Inflammatory macrophage (primary cell): ENCODE data around the gene MACC1.
A peak's percentile ranks its signal among the peaks of the same experiment; 100 is the strongest.
"Not testable (repeated sequence)": the region's sequence is repeated elsewhere in the genome, so short reads cannot be mapped to it uniquely, and the experiment has no call there.

Experiments used
- DNase-seq, 2 donors: peaks; one replicate each; pipeline ENCODE4 v3.0.0-alpha.2; 2020 to 2022

Gene MACC1

DNA sequence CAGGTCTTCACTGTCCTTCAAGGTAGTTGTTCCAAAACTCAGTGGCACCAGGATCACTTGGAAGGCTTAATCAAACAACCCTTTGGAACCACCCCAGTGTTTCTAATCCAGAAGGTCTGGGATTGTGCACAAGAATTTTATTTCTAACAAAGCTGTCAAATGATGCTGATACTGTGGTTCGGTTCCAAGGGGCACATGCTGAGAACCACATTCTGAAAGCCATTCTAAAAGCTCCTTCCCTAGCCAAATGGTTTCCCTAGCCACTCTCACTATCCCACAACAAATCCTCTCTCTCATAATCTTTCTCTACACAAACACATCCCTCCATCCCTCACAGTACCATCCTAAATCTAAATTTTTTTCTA is 52.1 kb downstream of the MACC1 start:
- no peak for DNase-seq

GRCh38 chr7:20164425-20165145 is 52.6 kb downstream of the MACC1 start:
- DNase-seq, result peak in 1 of 2 donors; percentile 49

GRCh38 chr7:20162665-20163064 is 54.5 kb downstream of the MACC1 start:
- no peak for DNase-seq

DNA sequence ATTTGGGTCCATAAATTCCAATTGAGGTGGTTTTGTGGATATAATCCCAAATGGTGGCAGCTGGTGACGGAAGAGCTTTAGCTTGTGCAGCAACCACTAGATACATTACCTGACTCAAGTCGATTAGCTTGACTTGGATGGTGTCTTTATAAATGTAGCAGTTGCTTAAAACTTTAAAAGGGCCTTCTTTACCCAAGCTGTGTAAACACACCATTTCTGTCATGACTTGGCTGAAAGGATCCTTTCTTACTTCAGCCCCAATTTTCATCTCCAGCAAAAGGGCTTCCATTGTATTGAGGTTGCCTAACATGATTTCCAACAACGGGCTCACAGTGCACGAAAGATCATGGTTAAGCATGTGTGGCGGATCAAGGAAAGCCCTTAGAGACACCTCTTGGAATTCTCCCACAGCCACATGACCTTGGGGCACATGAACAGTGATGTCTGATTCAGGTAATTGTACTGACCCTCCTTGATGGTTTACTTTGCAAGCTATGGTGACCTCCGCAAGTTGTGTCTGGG is 57.9 kb downstream of the MACC1 start:
- no peak for DNase-seq

DNA sequence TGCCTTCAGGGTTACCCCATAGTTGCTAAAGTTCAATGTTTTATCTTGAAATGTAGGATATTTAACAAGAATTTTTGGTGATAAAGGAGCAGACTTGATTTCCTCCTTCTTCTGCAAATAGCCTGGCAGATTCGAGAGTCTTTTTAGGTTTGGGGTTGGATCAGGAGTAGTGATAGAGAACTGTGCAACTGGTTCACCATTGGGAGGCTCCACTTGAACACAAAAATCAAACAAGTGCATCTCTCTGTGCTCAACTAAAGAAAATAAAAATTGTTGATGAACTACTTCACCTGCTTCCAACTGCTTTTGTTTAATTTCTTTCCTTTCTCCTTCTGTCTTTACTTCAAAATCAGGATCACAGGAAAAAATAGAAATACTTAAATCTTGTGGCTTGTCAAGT is 58.5 kb downstream of the MACC1 start:
- peak; percentile 19 to 28 for DNase-seq

GRCh38 chr7:20157456-20157855 is 59.7 kb downstream of the MACC1 start:
- DNase-seq, result no peak

DNA sequence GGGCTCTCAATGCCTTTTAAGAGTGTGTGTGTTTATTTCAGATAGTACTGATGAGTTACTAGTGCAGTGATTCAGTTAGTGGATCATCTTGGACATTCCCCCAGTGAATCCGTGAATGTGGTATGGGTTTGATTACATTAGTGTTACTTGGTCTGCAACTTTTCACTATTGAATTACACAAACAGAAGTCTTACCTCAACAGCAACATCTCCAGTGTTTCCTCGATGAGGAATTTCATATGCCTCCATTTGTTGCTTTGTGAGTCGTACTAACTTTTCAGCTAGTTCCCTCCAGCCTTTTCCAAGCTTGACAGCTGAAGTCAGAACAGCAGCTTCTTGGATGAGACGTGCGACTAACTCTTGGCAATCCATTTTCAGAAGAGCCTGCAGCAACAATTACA is 63.2 kb downstream of the MACC1 start:
- DNase-seq, result no peak

DNA sequence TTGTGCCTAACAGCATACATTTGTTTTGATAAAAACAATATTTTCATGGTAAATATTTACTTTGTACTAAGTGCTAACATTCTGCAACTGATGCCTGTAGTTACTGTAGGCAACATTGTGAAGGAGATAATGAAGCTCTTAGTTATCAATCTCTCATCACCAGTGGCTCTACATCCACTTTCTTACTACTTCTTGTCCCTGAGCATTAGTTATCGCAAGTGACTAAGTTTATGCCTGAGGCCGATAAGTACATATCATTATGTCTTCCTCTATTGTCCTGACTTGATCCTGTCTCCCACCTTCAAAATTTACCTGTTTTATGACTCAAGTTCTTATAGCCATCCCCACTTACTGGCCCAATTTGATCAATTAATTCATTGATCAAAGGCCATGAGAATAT is 63.6 kb downstream of the MACC1 start:
- DNase-seq, result no peak

- no peak for DNase-seq
Measured at GRCh38 chr7:20152511-20152910, 64.7 kb downstream of the MACC1 start.

- DNase-seq, result no peak
Measured at GRCh38 chr7:20151708-20152456, 65.3 kb downstream of the MACC1 start.

- DNase-seq, result no peak
Measured at GRCh38 chr7:20146451-20146850, 70.7 kb downstream of the MACC1 start.

- no peak for DNase-seq
Measured at GRCh38 chr7:20144801-20145200, 72.4 kb downstream of the MACC1 start.

DNA sequence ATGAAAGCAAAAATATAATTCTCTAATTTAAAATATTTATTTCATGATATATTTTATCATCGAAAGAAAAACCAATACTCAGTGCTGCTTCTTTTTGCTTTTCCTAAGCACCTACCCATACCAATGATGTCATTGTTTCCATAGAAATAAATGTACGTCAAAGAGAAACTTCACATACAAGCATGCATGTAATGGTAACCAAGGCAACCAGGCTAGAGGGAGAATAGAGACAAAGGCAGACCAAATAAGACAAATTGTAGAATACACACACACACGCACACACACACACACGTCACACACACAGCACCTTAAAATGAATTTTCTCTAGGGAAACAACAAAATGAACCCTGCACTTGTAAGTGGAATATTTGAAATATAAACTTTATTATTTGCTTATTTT is 75.5 kb downstream of the MACC1 start:
- DNase-seq, result no peak

GRCh38 chr7:20141002-20141345 is 76.2 kb downstream of the MACC1 start:
- DNase-seq, result no peak

DNA sequence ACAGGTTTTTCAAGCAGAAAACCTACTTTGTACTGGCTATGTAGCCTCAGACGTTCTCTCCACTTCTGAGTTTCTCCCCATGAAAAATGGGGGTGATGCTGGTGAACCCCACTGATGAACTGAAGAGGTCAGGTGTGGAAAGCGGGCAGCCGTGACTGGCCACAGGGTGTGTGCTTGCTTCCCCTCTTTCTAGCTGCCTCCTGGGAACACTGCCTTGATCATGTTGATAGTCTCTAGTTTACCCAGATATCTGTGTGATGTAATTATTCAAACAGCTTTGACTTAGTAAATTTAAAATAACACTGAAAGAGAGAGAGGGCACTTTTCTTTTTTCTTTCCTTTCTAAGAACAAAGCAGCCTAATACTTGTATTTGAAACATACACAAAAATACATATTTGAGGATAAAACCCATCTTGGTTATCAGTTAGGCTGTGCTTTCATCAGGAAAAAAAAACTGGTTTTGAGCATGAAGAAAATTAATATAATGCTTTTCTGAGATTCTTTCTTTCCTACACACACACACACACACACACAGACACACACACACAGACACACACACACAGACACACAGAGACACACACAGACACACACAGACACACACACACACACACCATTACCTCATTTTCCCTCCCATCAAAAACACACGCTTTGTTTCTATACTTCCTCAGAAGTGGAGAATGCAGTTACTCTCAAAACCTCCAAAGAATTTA is 76.7 kb downstream of the MACC1 start:
- no peak for DNase-seq

- no peak for DNase-seq
Measured at GRCh38 chr7:20136647-20137046, 80.5 kb downstream of the MACC1 start.

- no peak for DNase-seq
Measured at GRCh38 chr7:20133803-20134202, 83.4 kb downstream of the MACC1 start.

- DNase-seq, result no peak
Measured at GRCh38 chr7:20132585-20132984, 84.6 kb downstream of the MACC1 start.

DNA sequence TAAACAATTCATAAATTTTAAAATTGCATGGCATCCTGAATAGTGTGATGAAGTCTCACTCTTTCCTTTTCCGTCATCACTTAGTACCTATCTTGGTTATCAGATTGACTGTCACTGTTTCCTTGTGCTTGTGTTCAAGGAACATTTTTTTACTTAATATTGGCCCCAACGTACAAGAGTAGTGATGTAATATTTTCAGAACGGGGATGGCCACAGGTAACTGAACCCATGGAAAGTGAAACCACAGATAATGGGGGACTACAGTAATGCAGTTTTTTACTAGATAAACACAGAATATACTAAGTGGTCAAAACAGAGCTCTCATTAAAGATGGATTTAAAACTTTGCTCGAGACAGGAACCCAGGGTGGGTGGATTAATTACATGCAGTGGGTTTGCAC is 85.4 kb downstream of the MACC1 start:
- DNase-seq, result no peak

- DNase-seq, result no peak
Measured at GRCh38 chr7:20129920-20130319, 87.3 kb downstream of the MACC1 start.

- no peak for DNase-seq
Measured at GRCh38 chr7:20128001-20128400, 89.2 kb downstream of the MACC1 start.

GRCh38 chr7:20126060-20126459 is 91.1 kb downstream of the MACC1 start:
- DNase-seq, result not testable (repeated sequence)

DNA sequence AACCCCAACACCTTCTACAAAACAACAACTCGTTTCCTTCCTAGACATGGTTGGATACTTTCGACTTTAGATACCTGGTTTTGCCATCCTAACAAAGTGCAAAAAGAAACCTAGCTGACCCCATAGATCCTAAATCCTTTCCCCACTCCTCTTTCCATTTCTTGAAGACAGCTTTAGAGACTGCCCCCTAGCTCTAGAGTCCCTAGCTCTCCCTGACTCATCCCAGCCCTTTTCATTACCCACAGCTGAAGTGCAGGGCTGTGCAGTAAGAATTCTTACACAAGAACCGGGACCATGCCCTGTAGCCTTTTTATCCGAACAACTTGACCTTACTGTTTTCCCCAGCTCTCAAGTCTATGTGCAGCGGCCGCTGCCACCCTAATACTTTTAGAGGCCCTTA is 93.1 kb downstream of the MACC1 start:
- DNase-seq, result not testable (repeated sequence)
